Effector memory CD4-positive, alpha-beta T cell (primary cell): ENCODE data around the gene TMEM272.

Source experiments
- DNase-seq, 3 donors: peaks; one replicate each; pipeline ENCODE4 v3.0.0-alpha.2; 2020
- H3K27ac ChIP-seq: 2 replicates; pipeline ENCODE4 v1.7.0; 2013; ENCODE audit warnings: mild to moderate bottlenecking, low read length, moderate library complexity; ENCODE audit not compliant: insufficient read depth, poor library complexity, severe bottlenecking
- H3K27me3 ChIP-seq: replicated peaks from 2 replicates; pipeline ENCODE4 v1.7.0; 2013; ENCODE audit warnings: mild to moderate bottlenecking, low read length; ENCODE audit not compliant: insufficient read depth, control insufficient read depth, poor library complexity, severe bottlenecking
- H3K36me3 ChIP-seq: 2 replicates; pipeline ENCODE4 v1.7.0; 2013; ENCODE audit warnings: mild to moderate bottlenecking, low read length, moderate library complexity; ENCODE audit not compliant: control insufficient read depth, insufficient read depth
- H3K4me1 ChIP-seq: 2 replicates; pipeline ENCODE4 v1.7.0; 2013; ENCODE audit warnings: low read length, mild to moderate bottlenecking; ENCODE audit not compliant: control insufficient read depth, insufficient read depth, poor library complexity, severe bottlenecking
- H3K4me3 ChIP-seq: 2 replicates; pipeline ENCODE4 v1.7.0; 2013; ENCODE audit warnings: low read length, low read depth, mild to moderate bottlenecking; ENCODE audit not compliant: insufficient read depth, poor library complexity, severe bottlenecking
- H3K9me3 ChIP-seq: 2 replicates; pipeline ENCODE4 v1.7.0; 2013; ENCODE audit warnings: mild to moderate bottlenecking, low read length, moderate library complexity; ENCODE audit not compliant: control insufficient read depth

TMEM272 gene

GRCh38 chr13:51772105-51772455, 72.9 kb downstream of the TMEM272 start:
- no peaks in the 10 kb centered on the region for H3K9me3 ChIP-seq
- H3K27me3 ChIP-seq: no peaks in the 10 kb centered on the region
- peaks cover 8% of the 10 kb centered on the region for H3K36me3 ChIP-seq
- no peak overlapping the region for H3K4me3 ChIP-seq
- H3K4me1 ChIP-seq: no peaks in the 10 kb centered on the region
- DNase-seq: no peak
- H3K27ac ChIP-seq: no peak overlapping the region

DNA sequence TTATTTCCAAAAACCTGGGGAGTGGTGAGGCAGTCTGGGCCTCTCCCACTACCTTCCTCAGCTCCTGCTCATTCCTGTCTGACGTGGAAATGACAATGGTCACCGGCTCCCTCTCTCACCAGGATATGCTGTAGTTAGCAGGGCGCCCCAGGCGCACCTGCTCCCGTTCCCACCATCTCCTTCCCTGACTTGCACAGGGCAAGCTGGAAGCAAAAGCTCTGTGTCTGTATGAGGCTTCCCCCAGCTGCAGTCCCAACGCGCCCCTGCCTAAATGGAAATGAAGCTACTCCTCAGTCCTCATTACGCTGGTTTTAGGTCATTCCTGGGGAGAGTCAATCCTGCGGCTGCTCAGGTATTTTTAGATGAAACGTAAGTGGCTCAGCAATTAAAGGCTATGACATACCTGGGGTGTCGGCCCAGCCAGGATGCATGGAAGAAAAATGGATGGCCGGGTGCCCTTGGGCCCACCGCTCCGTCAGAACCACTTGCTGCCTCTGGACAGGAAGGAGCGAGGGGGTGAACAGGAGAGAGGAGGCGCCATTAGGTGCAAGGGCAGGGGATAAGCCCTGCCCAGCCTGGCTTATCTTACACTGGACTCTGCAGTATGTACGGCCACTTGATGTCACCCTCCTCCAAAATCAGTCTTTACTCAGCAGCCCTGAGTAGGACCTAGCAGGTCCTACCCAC, 73.4 kb downstream of the TMEM272 start:
- Histone ChIP-seq H3K4me3 (no peak overlapping the region), H3K27ac (no peak overlapping the region), H3K9me3 (no peaks in the 10 kb centered on the region), H3K4me1 (no peaks in the 10 kb centered on the region), H3K27me3 (no peaks in the 10 kb centered on the region), H3K36me3 (peaks cover 8% of the 10 kb centered on the region)
- DNase-seq: no peak

- DNase-seq: no peak
- Histone ChIP-seq H3K9me3 (no peaks in the 10 kb centered on the region), H3K36me3 (peaks cover 8% of the 10 kb centered on the region)
Measured at GRCh38 chr13:51770681-51771417, 74.1 kb downstream of the TMEM272 start.

GRCh38 chr13:51770160-51770559, 74.8 kb downstream of the TMEM272 start:
- Histone ChIP-seq H3K36me3 (peaks cover 8% of the 10 kb centered on the region), H3K27me3 (no peaks in the 10 kb centered on the region), H3K4me3 (no peak overlapping the region), H3K9me3 (no peaks in the 10 kb centered on the region), H3K27ac (no peak overlapping the region), H3K4me1 (no peaks in the 10 kb centered on the region)
- no peak for DNase-seq

More at GRCh38 chr13:51770681-51771417, 74.1 kb downstream of the TMEM272 start:
- Histone ChIP-seq H3K27ac (no peak overlapping the region), H3K4me3 (no peak overlapping the region), H3K4me1 (no peaks in the 10 kb centered on the region), H3K27me3 (no peaks in the 10 kb centered on the region)

DNA sequence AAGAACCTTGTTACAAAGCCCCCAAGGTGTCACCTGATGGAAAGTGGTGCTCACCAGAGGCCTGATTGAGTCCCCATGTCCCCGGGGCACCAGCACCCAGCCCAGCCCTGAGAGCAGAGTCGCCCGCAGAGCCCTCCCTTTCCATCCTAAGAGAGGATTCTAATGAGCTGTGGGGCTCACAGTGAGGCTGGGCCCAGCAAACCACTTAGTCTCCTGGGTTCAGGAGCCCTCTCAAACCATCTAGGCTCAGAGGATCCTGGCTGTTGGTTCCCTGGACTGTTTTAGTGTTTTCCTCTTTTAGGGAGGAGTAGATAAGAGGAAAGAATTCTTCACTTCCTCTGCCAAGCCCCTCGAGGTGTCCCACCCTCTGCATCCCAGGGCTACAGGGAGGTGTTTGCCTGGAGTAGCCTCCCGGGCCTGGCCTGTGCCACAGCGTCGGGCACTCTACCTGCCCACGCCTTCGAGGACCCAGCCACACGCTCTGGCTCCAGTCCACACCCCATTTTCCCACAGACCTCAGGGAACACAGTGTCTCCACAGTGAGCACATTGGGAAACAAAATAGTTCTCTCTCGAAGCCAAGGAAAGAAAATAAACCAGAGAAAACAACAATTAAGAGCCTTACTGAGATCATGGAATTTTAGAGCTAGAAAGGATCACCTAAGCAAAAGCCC, 75.4 kb downstream of the TMEM272 start:
- no peak for DNase-seq
- Histone ChIP-seq H3K4me1 (peaks cover 2% of the 10 kb centered on the region), H3K9me3 (no peaks in the 10 kb centered on the region), H3K27me3 (no peaks in the 10 kb centered on the region), H3K27ac (no peak overlapping the region), H3K36me3 (peaks cover 8% of the 10 kb centered on the region), H3K4me3 (no peak overlapping the region)

- DNase-seq: no peak
- Histone ChIP-seq H3K27me3 (no peaks in the 10 kb centered on the region), H3K4me1 (peaks cover 8% of the 10 kb centered on the region)
Measured at GRCh38 chr13:51768976-51769375, 76.0 kb downstream of the TMEM272 start.

GRCh38 chr13:51768378-51768921, 76.5 kb downstream of the TMEM272 start:
- H3K27ac ChIP-seq: no peak overlapping the region
- H3K36me3 ChIP-seq: peaks cover 8% of the 10 kb centered on the region
- no peaks in the 10 kb centered on the region for H3K27me3 ChIP-seq

More at GRCh38 chr13:51768976-51769375, 76.0 kb downstream of the TMEM272 start:
- H3K4me3 ChIP-seq: no peak overlapping the region
- no peak overlapping the region for H3K27ac ChIP-seq
- peaks cover 8% of the 10 kb centered on the region for H3K36me3 ChIP-seq
- H3K9me3 ChIP-seq: no peaks in the 10 kb centered on the region

GRCh38 chr13:51767100-51767499, 77.9 kb downstream of the TMEM272 start:
- peaks cover 8% of the 10 kb centered on the region for H3K36me3 ChIP-seq
- H3K27me3 ChIP-seq: no peaks in the 10 kb centered on the region
- no peak overlapping the region for H3K4me3 ChIP-seq
- no peaks in the 10 kb centered on the region for H3K9me3 ChIP-seq
- H3K27ac ChIP-seq: no peak overlapping the region
- H3K4me1 ChIP-seq: peaks cover 9% of the 10 kb centered on the region
- no peak for DNase-seq

More at GRCh38 chr13:51768378-51768921, 76.5 kb downstream of the TMEM272 start:
- H3K4me1 ChIP-seq: peaks cover 9% of the 10 kb centered on the region
- no peak for DNase-seq
- H3K9me3 ChIP-seq: no peaks in the 10 kb centered on the region
- H3K4me3 ChIP-seq: no peak overlapping the region

DNA sequence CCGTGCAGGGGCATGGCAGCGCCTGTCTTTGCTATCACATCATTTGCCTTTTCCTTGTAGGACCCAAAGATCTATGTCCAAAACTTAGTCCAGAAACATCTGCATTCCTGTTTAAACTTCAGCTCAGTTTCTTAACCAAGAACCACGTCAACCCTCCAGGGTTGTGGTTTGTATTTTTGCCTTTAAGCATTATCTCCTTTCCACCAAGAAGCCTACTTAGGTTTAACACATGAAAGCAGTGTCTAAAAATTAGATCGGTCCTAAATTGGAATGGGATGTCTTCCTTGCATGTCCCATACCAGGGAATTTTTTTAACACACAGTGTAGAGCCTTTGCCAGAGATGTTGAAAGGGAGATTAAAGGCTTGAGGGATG, 79.8 kb downstream of the TMEM272 start:
- H3K9me3 ChIP-seq: no peaks in the 10 kb centered on the region
- no peaks in the 10 kb centered on the region for H3K27me3 ChIP-seq
- peak overlapping the region; percentile 74 for H3K27ac ChIP-seq
- peak overlapping the region; percentile 40 for H3K4me3 ChIP-seq
- H3K4me1 ChIP-seq: peaks cover 9% of the 10 kb centered on the region
- H3K36me3 ChIP-seq: no peaks in the 10 kb centered on the region
- DNase-seq: no peak
